ENCODE results near the gene VOPP1. TPM values are rescaled to one million over a fixed set of nuclear protein-coding genes. Genes with fewer than 3 reads are reported as not detected.

Gene VOPP1
- total and polyA plus RNA-seq, 10 donors = 60.3 to 168 (median 144) TPM

- H3K27me3 ChIP-seq (replicated peaks in 1 of 7) = no peaks in the 10 kb centered on the region
- no peaks in the 10 kb centered on the region for H3K36me3 ChIP-seq
- H3K4me3 ChIP-seq = no peak overlapping the region
- no peaks in the 10 kb centered on the region for H3K9me3 ChIP-seq
- 70 to 86% (median 80%) methylated on average over 10 of the region's 10 CpGs for WGBS, 5 donors
- intact Hi-C loops (cut with DNase I; ENCODE audit: low total_unique reads) = no loop called here
- DNase-seq = no peak
- H3K27ac ChIP-seq = no peak overlapping the region
- H3K4me1 ChIP-seq = no peaks in the 10 kb centered on the region
- TF ChIP-seq POLR2AphosphoS5 (IDR thresholded peaks at IDR 0.05) (no peak), POLR2A (IDR thresholded peaks at IDR 0.05) (no peak), CTCF (IDR thresholded peaks at IDR 0.05 in 8 of 11, conservative IDR thresholded peaks at IDR 0.05 in 3 of 11) (no peak)
These were observed 132.7 kb downstream of the VOPP1 start for GRCh38 chr7:55439627-55440026.

- Histone ChIP-seq H3K9me3 (no peaks in the 10 kb centered on the region), H3K36me3 (no peaks in the 10 kb centered on the region), H3K4me3 (no peak overlapping the region), H3K4me1 (no peaks in the 10 kb centered on the region), H3K27ac (no peak overlapping the region), H3K27me3 (replicated peaks in 1 of 7) (no peaks in the 10 kb centered on the region)
- DNase-seq = no peak
- TF ChIP-seq CTCF (IDR thresholded peaks at IDR 0.05 in 8 of 11, conservative IDR thresholded peaks at IDR 0.05 in 3 of 11) (no peak), POLR2A (IDR thresholded peaks at IDR 0.05) (no peak), POLR2AphosphoS5 (IDR thresholded peaks at IDR 0.05) (peak in 2 of 3 donors; percentile 23 to 35)
- 57 to 76% (median 67%) methylated on average over 19 of the region's 19 CpGs for WGBS, 5 donors
- intact Hi-C loops (cut with DNase I; ENCODE audit: low total_unique reads) = no loop called here
These were observed 133.4 kb downstream of the VOPP1 start for GRCh38 chr7:55438757-55439525.

GRCh38 chr7:55438085-55438756, 134.1 kb downstream of the VOPP1 start:
- H3K27me3 ChIP-seq (replicated peaks in 1 of 7) = no peaks in the 10 kb centered on the region
- H3K4me1 ChIP-seq = peaks cover 0 to under 1% (median 0%) of the 10 kb centered on the region in 6 donors
- WGBS, 5 donors = 95 to 97% (median 96%) methylated on average over 13 of the region's 13 CpGs
- H3K27ac ChIP-seq = no peak overlapping the region
- no peak for DNase-seq
- no peak overlapping the region for H3K4me3 ChIP-seq
- TF ChIP-seq POLR2AphosphoS5 (IDR thresholded peaks at IDR 0.05) = no peak
- intact Hi-C loops (cut with DNase I; ENCODE audit: low total_unique reads) = no loop called here
- no peaks in the 10 kb centered on the region for H3K9me3 ChIP-seq
- H3K36me3 ChIP-seq = no peaks in the 10 kb centered on the region

- no peak for TF ChIP-seq POLR2AphosphoS5 (IDR thresholded peaks at IDR 0.05)
- TF ChIP-seq POLR2A (IDR thresholded peaks at IDR 0.05) = no peak
- TF ChIP-seq CTCF (IDR thresholded peaks at IDR 0.05 in 8 of 11, conservative IDR thresholded peaks at IDR 0.05 in 3 of 11) = no peak
- intact Hi-C loops (cut with DNase I; ENCODE audit: low total_unique reads) = no loop called here
- Histone ChIP-seq H3K36me3 (peaks cover 0 to 6% (median 0%) of the 10 kb centered on the region in 6 donors), H3K9me3 (no peaks in the 10 kb centered on the region), H3K4me3 (no peak overlapping the region), H3K27ac (no peak overlapping the region), H3K4me1 (peaks cover 0 to 6% (median 0%) of the 10 kb centered on the region in 6 donors), H3K27me3 (replicated peaks in 1 of 7) (no peaks in the 10 kb centered on the region)
- 88 to 100% (median 92%) methylated on average over 1 of the region's 1 CpG for WGBS, 5 donors
- DNase-seq = no peak
These were observed 134.9 kb downstream of the VOPP1 start for GRCh38 chr7:55437375-55437774.

All from spleen (tissue), 11 donors.